T-helper 1 cell (primary cell): ENCODE data around the gene RPL10.

Source experiments
- DNase-seq, 5 donors: peaks; one replicate each; pipeline ENCODE4 v3.0.0-alpha.2; 2012 to 2020

RPL10 gene

GRCh38 chrX:154431341-154431740 lies 33.2 kb downstream of the RPL10 start:
- DNase-seq: no peak

DNA sequence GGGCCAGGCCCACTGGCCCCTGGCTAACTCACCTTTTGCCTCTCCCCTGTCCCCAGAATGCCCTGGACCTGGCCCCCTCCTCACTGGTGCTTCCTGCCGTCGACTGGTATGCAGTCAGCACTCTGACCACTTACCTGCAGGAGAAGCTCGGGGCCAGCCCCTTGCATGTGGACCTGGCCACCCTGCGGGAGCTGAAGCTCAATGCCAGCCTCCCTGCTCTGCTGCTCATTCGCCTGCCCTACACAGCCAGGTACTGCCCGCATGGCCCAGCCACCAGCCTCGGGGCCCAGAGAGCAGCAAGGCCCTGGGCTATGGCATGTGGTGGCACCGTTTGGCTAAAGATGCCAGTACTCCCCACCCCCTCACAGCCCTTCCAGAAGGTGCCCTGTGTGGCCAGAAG lies 34.0 kb downstream of the RPL10 start:
- DNase-seq: no peak

DNA sequence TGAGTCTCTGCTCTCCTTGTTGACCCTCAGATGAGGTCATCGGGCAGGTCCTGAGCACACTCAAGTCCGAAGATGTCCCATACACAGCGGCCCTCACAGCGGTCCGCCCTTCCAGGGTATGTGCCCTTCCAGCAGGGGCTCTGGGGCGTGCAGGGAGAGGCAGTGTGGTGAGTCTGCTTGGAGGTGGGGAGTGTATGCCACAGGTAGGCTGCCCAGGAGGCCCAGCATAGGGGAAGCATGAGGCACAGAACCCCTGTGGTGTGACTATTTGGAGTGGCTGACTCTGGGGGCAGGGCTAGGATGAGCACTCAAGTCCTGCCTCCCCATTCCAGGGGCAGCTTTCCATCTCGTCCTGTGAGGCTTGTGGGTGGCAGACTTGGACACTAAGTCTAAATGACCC lies 35.4 kb downstream of the RPL10 start:
- no peak for DNase-seq

GRCh38 chrX:154434394-154435168 lies 36.4 kb downstream of the RPL10 start:
- no peak for DNase-seq

DNA sequence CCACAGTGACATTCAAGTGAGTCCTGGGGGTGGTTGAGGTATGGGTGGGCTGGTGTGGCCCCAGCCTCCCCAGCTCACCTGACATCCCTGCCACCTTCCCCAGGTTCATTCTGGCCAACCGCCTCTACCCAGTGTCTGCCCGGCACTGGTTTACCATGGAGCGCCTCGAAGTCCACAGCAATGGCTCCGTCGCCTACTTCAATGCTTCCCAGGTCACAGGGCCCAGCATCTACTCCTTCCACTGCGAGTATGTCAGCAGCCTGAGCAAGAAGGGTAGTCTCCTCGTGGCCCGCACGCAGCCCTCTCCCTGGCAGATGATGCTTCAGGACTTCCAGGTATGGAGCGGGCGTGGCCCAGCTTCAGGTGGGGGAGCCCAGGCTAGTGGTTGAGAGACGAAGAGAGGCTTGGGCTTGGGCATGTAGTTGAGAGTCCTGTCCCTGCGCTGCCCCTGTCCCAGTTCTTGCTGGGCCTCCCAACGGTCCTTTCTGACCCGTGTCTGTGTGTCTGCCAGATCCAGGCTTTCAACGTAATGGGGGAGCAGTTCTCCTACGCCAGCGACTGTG lies 37.1 kb downstream of the RPL10 start:
- DNase-seq: no peak

DNA sequence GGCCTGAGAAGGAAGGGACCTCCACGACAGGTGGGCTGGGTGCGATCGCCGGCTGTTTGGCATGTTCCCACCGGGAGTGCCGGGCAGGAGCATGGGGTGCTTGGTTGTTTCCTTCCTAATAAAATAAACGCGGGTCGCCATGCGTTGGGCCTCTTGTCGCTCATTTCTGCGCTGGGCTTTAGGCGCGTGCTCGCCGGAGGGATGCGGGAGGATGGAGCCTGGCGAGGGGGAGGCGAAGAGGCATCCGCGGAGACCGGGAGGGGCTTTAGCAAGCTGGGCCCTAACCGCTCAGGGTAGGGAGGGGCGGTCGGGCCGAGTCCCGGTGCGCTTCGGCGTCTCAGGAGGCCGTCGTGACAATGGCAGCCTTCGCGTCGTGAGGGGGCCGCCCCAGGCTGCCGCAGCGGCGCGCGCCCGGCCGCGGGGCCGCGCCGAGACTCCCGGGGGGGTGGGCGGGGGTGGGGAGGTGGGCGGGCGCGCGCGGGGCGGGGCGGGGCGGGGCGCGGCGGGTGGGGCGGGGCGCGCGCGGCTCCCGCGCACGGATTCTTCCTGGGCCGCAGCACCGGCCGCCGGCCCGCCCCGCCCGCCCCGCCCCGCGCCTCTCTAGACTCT lies 38.3 kb downstream of the RPL10 start:
- peak; percentile 38 to 63 (median 44) for DNase-seq

DNA sequence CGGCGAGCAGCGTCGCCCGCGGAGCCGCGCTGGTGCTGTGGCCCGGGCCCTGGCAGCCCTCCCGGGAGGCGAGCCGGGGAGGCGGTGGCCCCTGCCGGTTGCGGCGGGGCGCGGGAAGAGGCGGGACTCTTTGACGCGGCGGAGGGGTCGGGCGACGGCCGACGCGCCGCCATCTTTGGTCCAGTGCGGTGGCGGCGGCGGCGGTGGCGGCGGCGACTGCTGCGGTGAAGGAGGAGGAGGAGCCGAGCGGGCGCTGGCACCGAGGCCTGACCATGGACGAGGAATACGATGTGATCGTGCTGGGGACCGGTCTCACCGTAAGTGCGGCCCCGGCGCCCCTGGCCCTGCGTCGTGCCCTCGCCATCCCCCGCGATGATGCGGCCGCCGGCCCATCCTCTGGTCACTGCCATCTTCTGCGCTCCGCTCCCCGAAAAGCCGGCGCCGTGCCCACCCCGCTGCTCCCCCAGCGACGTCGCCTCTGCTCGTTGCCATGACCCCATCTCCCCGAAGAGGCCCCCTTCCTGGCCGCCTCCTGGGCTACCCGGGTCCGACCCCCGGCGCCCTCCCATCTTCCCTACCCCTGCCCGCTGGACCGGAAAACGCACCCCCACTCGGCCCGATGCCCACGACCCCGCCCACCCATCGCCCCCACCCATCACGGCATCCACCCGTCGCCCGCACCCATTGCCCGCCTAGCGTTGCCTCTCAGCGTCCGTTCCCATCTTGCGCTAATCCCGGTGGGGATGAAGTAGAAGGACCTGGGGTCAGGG lies 39.0 kb downstream of the RPL10 start, which contains the start of gene GDI1:
Gene GDI1, plus strand, starts transcription at position 172 of the 770 bp plus-strand sequence. Its CDS starts 101 bp downstream, at position 273.
- DNase-seq: peak; percentile 44 to 59 (median 53)

DNA sequence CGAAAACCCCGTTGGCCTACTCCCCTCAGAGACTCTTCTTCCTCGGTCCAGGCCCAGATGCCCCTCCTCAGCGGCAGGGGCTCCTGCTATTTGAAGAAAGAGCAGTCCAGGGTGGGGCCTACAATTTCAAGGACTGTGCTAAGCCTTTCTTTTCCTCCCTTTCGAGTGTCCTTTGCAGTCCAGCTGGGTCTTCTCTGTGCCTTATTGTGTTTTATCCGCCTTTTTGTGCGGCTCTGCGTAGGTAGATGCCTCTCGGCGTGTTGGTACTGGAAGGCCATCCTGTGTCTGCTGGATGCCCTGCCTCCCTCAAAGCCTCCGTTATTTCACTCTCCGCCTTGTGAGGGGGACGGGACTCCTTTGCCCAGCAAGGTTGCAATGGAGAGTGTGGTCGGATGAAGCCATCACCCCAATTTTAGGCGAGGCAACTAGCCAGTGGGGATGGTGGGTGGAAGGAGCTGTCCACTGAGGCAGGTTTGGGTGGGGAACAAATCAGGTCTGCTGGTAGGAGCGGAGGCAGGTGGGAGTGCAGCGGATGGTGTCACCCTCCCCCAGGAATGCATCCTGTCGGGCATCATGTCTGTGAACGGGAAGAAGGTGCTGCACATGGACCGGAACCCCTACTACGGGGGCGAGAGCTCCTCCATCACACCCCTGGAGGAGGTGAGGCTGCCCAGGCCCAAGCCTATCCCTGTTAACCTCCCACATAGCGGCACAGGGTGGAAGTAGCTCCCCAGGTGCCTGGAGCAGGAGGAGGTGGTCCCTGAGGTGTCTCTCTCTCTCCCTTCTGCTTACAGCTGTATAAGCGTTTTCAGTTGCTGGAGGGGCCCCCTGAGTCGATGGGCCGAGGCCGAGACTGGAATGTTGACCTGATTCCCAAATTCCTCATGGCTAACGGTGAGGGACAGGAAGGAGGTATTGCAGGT lies 40.1 kb downstream of the RPL10 start:
- DNase-seq: no peak

DNA sequence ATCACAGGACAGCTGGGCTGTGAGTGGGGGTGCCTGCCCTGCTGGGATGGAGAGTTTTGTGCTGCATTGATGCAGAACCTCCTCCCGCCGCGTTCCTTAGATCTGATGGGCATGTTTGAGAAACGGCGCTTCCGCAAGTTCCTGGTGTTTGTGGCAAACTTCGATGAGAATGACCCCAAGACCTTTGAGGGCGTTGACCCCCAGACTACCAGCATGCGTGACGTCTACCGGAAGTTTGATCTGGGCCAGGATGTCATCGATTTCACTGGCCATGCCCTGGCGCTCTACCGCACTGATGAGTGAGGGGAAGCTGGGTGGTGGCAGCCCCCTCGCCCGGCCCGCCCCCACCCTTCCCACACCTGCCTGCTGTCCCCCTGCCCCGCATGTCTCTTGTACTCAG lies 41.7 kb downstream of the RPL10 start:
- no peak for DNase-seq

- DNase-seq: no peak
Measured at GRCh38 chrX:154440623-154441357, 42.6 kb downstream of the RPL10 start.

GRCh38 chrX:154441564-154441963 lies 43.4 kb downstream of the RPL10 start:
- DNase-seq: no peak

GRCh38 chrX:154441984-154442707 lies 44.0 kb downstream of the RPL10 start:
- no peak for DNase-seq

DNA sequence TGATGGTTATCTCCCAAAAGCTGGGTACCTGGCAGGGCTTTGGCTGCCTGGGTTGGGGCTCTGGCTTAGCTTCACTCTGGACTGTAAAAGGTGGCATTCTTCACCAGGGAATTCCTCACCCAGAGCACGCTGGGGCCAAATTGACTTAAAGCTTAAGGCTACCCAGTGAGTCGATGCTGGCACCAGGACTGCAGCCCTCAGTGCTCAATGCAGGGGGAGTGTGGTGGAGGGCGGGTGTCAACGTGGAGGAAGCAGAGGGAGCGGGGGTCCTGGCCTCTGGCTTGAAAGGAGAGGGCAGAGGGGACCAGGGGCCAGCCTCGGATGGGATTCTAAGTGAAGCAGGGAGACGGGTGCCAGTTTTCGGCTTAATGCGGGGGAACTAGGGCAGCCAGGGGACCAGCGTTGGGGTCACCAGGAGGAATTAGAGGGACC lies 45.3 kb downstream of the RPL10 start:
- DNase-seq: no peak

- DNase-seq: peak; percentile 54 to 73 (median 61)
Measured at GRCh38 chrX:154443992-154444754, 46.0 kb downstream of the RPL10 start, which contains the start of gene FAM50A. TSS of gene FAM50A (plus strand) at chrX:154444141. CDS start at chrX:154444236, 95 bp downstream.

- DNase-seq: no peak
Measured at GRCh38 chrX:154444755-154445246, 46.6 kb downstream of the RPL10 start.

GRCh38 chrX:154445776-154446175 lies 47.6 kb downstream of the RPL10 start:
- DNase-seq: no peak

DNA sequence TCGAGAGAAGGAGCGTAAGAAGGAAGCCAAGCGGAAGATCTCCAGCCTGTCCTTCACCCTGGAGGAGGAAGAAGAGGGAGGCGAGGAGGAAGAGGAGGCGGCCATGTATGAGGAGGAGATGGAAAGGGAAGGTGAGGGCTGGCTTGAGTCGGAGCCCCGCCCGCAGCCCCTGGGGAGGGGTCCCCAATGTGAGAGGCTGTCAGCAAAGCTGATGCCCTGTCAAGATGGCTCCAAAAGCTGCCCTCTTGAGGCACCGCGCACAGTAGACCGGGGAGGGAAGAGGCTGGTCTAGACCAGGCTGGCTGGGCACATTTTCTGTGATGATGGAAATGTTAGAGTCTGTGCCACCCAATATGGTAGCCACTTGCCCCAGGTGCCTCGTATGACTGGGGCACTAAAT lies 48.3 kb downstream of the RPL10 start:
- DNase-seq: no peak

GRCh38 chrX:154448484-154448883 lies 50.3 kb downstream of the RPL10 start:
- no peak for DNase-seq

GRCh38 chrX:154449618-154450017 lies 51.4 kb downstream of the RPL10 start:
- DNase-seq: no peak
